Glutamatergic neuron (in vitro differentiated cells): ENCODE results near the gene C1orf216. TPM values are rescaled to one million over a fixed set of nuclear protein-coding genes. Genes with fewer than 3 reads are reported as not detected.

Source experiments
- DNase-seq: peaks from one replicate; pipeline ENCODE4 v3.0.0; 2022
- H3K27ac Mint-ChIP-seq: one replicate; pipeline ENCODE4 v1.8.0; 2020; ENCODE audit warnings: mild to moderate bottlenecking, mixed read lengths, inconsistent platforms; ENCODE audit not compliant: unreplicated experiment
- H3K27me3 Mint-ChIP-seq: one replicate; pipeline ENCODE4 v1.8.0; 2020; ENCODE audit warnings: mild to moderate bottlenecking, moderate library complexity, mixed read lengths, inconsistent platforms; ENCODE audit not compliant: unreplicated experiment
- H3K36me3 Mint-ChIP-seq: one replicate; pipeline ENCODE4 v1.8.0; 2020; ENCODE audit warnings: mild to moderate bottlenecking, mixed read lengths, inconsistent platforms; ENCODE audit not compliant: unreplicated experiment
- H3K4me1 Mint-ChIP-seq: one replicate; pipeline ENCODE4 v1.8.0; 2020; ENCODE audit warnings: mild to moderate bottlenecking, low read depth, mixed read lengths, inconsistent platforms; ENCODE audit not compliant: unreplicated experiment
- H3K4me3 Mint-ChIP-seq: one replicate; pipeline ENCODE4 v1.8.0; 2020; ENCODE audit warnings: mild to moderate bottlenecking, mixed read lengths, inconsistent platforms; ENCODE audit not compliant: unreplicated experiment
- H3K9me3 Mint-ChIP-seq: one replicate; pipeline ENCODE4 v1.8.0; 2020; ENCODE audit warnings: mild to moderate bottlenecking, moderate library complexity, mixed read lengths, inconsistent platforms; ENCODE audit not compliant: unreplicated experiment
- total RNA-seq: library from RNA; stranded (reverse); fragmentation: NEBNext Ultra II Directional; extraction: Animal tissue kit (Norgen Biotek cat#: 25700); gene quantifications from one replicate; pipeline ENCODE4 v1.2.1, GENCODE V29; 2021; ENCODE audit not compliant: unreplicated experiment
- TF ChIP-seq, protein P1 (sequence below): fragments of 200-600 bp; sonication (generic); IDR thresholded peaks from one replicate; pipeline ENCODE4 v1.5.0; 2021; ENCODE audit not compliant: partially characterized antibody, unreplicated experiment

The C1orf216 gene
- total RNA-seq, 1 donor from 2014 or later = 21.6 TPM

- no peaks in the 10 kb centered on the region for H3K36me3 Mint-ChIP-seq
- no peaks in the 10 kb centered on the region for H3K4me1 Mint-ChIP-seq
- H3K27me3 Mint-ChIP-seq = peaks cover 4% of the 10 kb centered on the region
- no peak overlapping the region for H3K4me3 Mint-ChIP-seq
- no peak for DNase-seq
- no peaks in the 10 kb centered on the region for H3K9me3 Mint-ChIP-seq
- no peak overlapping the region for H3K27ac Mint-ChIP-seq
- TF ChIP-seq, protein P1, sequence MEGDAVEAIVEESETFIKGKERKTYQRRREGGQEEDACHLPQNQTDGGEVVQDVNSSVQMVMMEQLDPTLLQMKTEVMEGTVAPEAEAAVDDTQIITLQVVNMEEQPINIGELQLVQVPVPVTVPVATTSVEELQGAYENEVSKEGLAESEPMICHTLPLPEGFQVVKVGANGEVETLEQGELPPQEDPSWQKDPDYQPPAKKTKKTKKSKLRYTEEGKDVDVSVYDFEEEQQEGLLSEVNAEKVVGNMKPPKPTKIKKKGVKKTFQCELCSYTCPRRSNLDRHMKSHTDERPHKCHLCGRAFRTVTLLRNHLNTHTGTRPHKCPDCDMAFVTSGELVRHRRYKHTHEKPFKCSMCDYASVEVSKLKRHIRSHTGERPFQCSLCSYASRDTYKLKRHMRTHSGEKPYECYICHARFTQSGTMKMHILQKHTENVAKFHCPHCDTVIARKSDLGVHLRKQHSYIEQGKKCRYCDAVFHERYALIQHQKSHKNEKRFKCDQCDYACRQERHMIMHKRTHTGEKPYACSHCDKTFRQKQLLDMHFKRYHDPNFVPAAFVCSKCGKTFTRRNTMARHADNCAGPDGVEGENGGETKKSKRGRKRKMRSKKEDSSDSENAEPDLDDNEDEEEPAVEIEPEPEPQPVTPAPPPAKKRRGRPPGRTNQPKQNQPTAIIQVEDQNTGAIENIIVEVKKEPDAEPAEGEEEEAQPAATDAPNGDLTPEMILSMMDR = no peak
These were observed 37.4 kb upstream of the C1orf216 start for GRCh38 chr1:35756064-35756463.

- no peak overlapping the region for H3K4me3 Mint-ChIP-seq
- no peaks in the 10 kb centered on the region for H3K9me3 Mint-ChIP-seq
- peaks cover 4% of the 10 kb centered on the region for H3K27me3 Mint-ChIP-seq
- no peak for DNase-seq
- H3K36me3 Mint-ChIP-seq = no peaks in the 10 kb centered on the region
- no peaks in the 10 kb centered on the region for H3K4me1 Mint-ChIP-seq
- H3K27ac Mint-ChIP-seq = no peak overlapping the region
- TF ChIP-seq, protein P1 = no peak
These were observed 35.1 kb upstream of the C1orf216 start for GRCh38 chr1:35753626-35754260.

DNA sequence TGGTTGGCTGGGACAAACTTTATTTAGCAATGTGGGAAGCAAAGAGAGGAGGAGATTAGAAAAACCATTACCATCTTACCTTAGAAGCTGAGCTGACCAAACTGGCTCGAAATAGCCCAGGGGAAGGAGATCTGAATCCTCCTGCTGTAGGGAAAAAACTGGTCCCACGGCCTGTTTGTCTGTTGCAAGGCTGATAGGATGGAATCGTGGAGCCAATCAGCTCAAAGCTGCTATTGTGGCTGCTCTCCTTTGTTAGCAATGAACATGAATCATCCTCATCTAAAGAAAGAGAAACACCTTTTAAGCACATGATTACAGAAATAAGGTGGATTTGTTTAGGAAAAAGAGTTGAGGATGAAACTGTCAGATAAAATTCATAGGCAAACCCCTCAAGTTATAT lies 29.6 kb upstream of the C1orf216 start:
- Mint-ChIP-seq H3K36me3 (no peaks in the 10 kb centered on the region), H3K27me3 (peaks cover 2% of the 10 kb centered on the region), H3K4me3 (no peak overlapping the region), H3K4me1 (peaks cover 2% of the 10 kb centered on the region), H3K27ac (peak overlapping the region; percentile 44), H3K9me3 (no peaks in the 10 kb centered on the region)
- DNase-seq = no peak
- TF ChIP-seq, protein P1 = no peak

DNA sequence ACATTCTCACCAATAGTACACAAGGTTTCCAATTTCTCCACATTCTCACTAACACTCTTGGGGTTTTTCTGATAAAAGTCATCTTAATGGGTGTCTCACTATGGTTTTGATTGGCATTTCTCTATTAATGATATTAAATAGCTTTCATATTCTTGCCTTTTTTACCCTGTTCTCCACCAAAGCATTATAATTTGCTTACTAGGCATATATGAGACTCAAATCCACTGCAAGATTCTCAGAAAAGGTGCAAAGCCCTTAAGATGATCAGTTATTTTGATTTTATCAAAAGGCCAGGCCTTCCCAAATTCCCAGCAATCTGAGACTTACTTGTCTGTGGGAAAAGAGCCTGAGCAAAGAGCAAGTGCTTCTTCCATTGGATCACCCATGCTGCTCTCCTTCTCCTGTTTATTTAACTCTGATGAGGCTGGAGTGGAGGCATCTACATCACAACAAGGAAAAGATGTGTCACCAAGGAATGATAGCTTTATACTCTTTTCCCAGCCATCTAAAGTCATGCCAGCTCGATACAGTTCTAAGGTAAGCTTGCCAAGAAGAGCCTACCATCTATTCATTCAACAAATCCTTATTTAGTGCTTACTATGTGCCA lies 26.5 kb upstream of the C1orf216 start:
- Mint-ChIP-seq H3K36me3 (no peaks in the 10 kb centered on the region), H3K27me3 (no peaks in the 10 kb centered on the region), H3K27ac (no peak overlapping the region), H3K4me3 (no peak overlapping the region), H3K9me3 (no peaks in the 10 kb centered on the region), H3K4me1 (peaks cover 2% of the 10 kb centered on the region)
- DNase-seq = no peak
- TF ChIP-seq, protein P1 = no peak

GRCh38 chr1:35737120-35737519 lies 18.4 kb upstream of the C1orf216 start:
- no peak for DNase-seq
- Mint-ChIP-seq H3K36me3 (no peaks in the 10 kb centered on the region), H3K27me3 (no peaks in the 10 kb centered on the region), H3K27ac (no peak overlapping the region), H3K9me3 (no peaks in the 10 kb centered on the region), H3K4me1 (no peaks in the 10 kb centered on the region), H3K4me3 (no peak overlapping the region)
- TF ChIP-seq, protein P1 = no peak
